HEK293 (cell line): ENCODE results near the gene INPP5A.

Experiments used
- CTCF ChIA-PET: fragments of 350-600 bp; formaldehyde crosslinking; extraction: SDS; loops from one replicate; lab custom pipeline; 2021; ENCODE audit warnings: antibody characterized with exemption; lab: Yijun Ruan, JAX
- POLR2A ChIA-PET: fragments of 300-600 bp; formaldehyde crosslinking; extraction: SDS; loops from one replicate; lab custom pipeline; 2020; ENCODE audit warnings: antibody characterized with exemption, inconsistent platforms; lab: Yijun Ruan, JAX
- H3K27ac ChIP-seq: fragments of 200-500 bp; sonication (Bioruptor generic); 2 replicates; pipeline ENCODE4 v1.5.1; 2014; ENCODE audit warnings: low read depth, low read length, control low read depth, inconsistent platforms; ENCODE audit errors: extremely low read depth
- H3K36me3 ChIP-seq, 2 experiments: fragments of 200-500 bp in 1 of 2; sonication (Bioruptor generic) in 1 of 2; 1 replicate in 1 of 2; 2 replicates in 1 of 2; pipeline ENCODE4 v1.5.1; 2014 to 2017; ENCODE audit warnings: inconsistent platforms in 2 of 2, low read length in 2 of 2; ENCODE audit not compliant: control insufficient read depth in 2 of 2, insufficient read depth in 1 of 2
- H3K4me1 ChIP-seq: fragments of 200-500 bp; sonication (Bioruptor generic); 2 replicates; pipeline ENCODE4 v1.5.1; 2014; ENCODE audit warnings: mild to moderate bottlenecking, low read length, inconsistent platforms; ENCODE audit not compliant: control insufficient read depth, insufficient read depth
- H3K4me3 ChIP-seq: 2 replicates; pipeline ENCODE4 v1.5.1; 2011; ENCODE audit warnings: low read depth, mild to moderate bottlenecking, control low read depth, low read length, moderate library complexity
- H3K9me3 ChIP-seq: fragments of 200-500 bp; sonication (Bioruptor generic); 2 replicates; pipeline ENCODE4 v1.5.1; 2014; ENCODE audit warnings: low read depth, low read length, inconsistent platforms; ENCODE audit not compliant: control insufficient read depth, insufficient read depth
- BCL11A ChIP-seq: fragments of 450-650 bp; formaldehyde crosslinking; IDR thresholded peaks from 2 replicates; pipeline ENCODE4 v1.5.1; 2016; ENCODE audit warnings: low read depth, missing biosample characterization, missing genetic modification characterization
- CTCF ChIP-seq: fragments of 450-650 bp; formaldehyde crosslinking; IDR thresholded peaks from 2 replicates; pipeline ENCODE4 v1.5.1; 2016; ENCODE audit warnings: missing biosample characterization, missing genetic modification characterization
- KLF9 ChIP-seq: fragments of 450-650 bp; formaldehyde crosslinking; IDR thresholded peaks from 2 replicates; pipeline ENCODE4 v1.5.1; 2016; ENCODE audit warnings: missing biosample characterization, missing genetic modification characterization, low read depth
- OVOL3 ChIP-seq: fragments of 450-650 bp; formaldehyde crosslinking; IDR thresholded peaks from 2 replicates; pipeline ENCODE4 v1.5.1; 2016; ENCODE audit warnings: missing biosample characterization, missing genetic modification characterization
- YY1 ChIP-seq: fragments of 450-650 bp; formaldehyde crosslinking; IDR thresholded peaks from 2 replicates; pipeline ENCODE4 v1.5.1; 2018; ENCODE audit warnings: missing biosample characterization, missing genetic modification characterization
- YY2 ChIP-seq: fragments of 450-650 bp; formaldehyde crosslinking; IDR thresholded peaks from 2 replicates; pipeline ENCODE4 v1.5.1; 2016; ENCODE audit warnings: missing biosample characterization, missing genetic modification characterization
- ZFP69B ChIP-seq: fragments of 450-650 bp; formaldehyde crosslinking; IDR thresholded peaks from 2 replicates; pipeline ENCODE4 v1.5.1; 2016; ENCODE audit warnings: missing biosample characterization, missing genetic modification characterization
- ZNF155 ChIP-seq: fragments of 450-650 bp; formaldehyde crosslinking; IDR thresholded peaks from 2 replicates; pipeline ENCODE4 v1.5.1; 2016; ENCODE audit warnings: missing biosample characterization, missing genetic modification characterization
- ZNF239 ChIP-seq: fragments of 450-650 bp; formaldehyde crosslinking; IDR thresholded peaks from 2 replicates; pipeline ENCODE4 v1.5.1; 2016; ENCODE audit warnings: missing biosample characterization, missing genetic modification characterization
- ZNF510 ChIP-seq: fragments of 450-650 bp; formaldehyde crosslinking; IDR thresholded peaks from 2 replicates; pipeline ENCODE4 v1.5.1; 2018; ENCODE audit warnings: mild to moderate bottlenecking, missing genetic modification characterization, missing biosample characterization; ENCODE audit not compliant: insufficient replicate concordance
- ZNF544 ChIP-seq: fragments of 450-650 bp; formaldehyde crosslinking; IDR thresholded peaks from 2 replicates; pipeline ENCODE4 v1.5.0; 2017; ENCODE audit warnings: missing biosample characterization, missing genetic modification characterization
- ZNF585B ChIP-seq: fragments of 450-650 bp; formaldehyde crosslinking; IDR thresholded peaks from 2 replicates; pipeline ENCODE4 v1.5.1; 2016; ENCODE audit warnings: missing biosample characterization, missing genetic modification characterization
- ZNF624 ChIP-seq: fragments of 450-650 bp; formaldehyde crosslinking; IDR thresholded peaks from 2 replicates; pipeline ENCODE4 v1.5.1; 2017; ENCODE audit warnings: missing biosample characterization, missing genetic modification characterization
- ZNF692 ChIP-seq: fragments of 450-650 bp; formaldehyde crosslinking; IDR thresholded peaks from 2 replicates; pipeline ENCODE4 v1.5.1; 2016; ENCODE audit warnings: missing biosample characterization, missing genetic modification characterization
- ZNF701 ChIP-seq: fragments of 450-650 bp; formaldehyde crosslinking; IDR thresholded peaks from 2 replicates; pipeline ENCODE4 v1.5.1; 2016; ENCODE audit warnings: missing biosample characterization, missing genetic modification characterization
- ZNF837 ChIP-seq: fragments of 450-650 bp; formaldehyde crosslinking; IDR thresholded peaks from 2 replicates; pipeline ENCODE4 v1.5.1; 2016; ENCODE audit warnings: missing biosample characterization, missing genetic modification characterization
- TF ChIP-seq, protein P1 (sequence below): fragments of 450-650 bp; formaldehyde crosslinking; IDR thresholded peaks from 2 replicates; pipeline ENCODE4 v1.5.1; 2017; ENCODE audit warnings: missing biosample characterization, missing genetic modification characterization
- TF ChIP-seq, protein P2 (sequence below): fragments of 450-650 bp; formaldehyde crosslinking; IDR thresholded peaks from 2 replicates; pipeline ENCODE4; 2016; ENCODE audit warnings: missing biosample characterization, missing genetic modification characterization
- TF ChIP-seq, protein P3 (sequence below): fragments of 450-650 bp; formaldehyde crosslinking; IDR thresholded peaks from 2 replicates; pipeline ENCODE4 v1.5.1; 2016; ENCODE audit warnings: missing biosample characterization, missing genetic modification characterization, low read depth
- TF ChIP-seq, protein P4 (sequence below): fragments of 450-650 bp; IDR thresholded peaks from 2 replicates; pipeline ENCODE4 v1.5.1; 2018; ENCODE audit warnings: missing biosample characterization, missing genetic modification characterization
- TF ChIP-seq, protein P5 (sequence below): fragments of 450-650 bp; formaldehyde crosslinking; IDR thresholded peaks from 2 replicates; pipeline ENCODE4 v1.5.1; 2016; ENCODE audit warnings: missing biosample characterization, missing genetic modification characterization

Gene INPP5A

GRCh38 chr10:132605390-132605789, 67.8 kb downstream of the INPP5A start:
- CTCF ChIA-PET = no interaction called here
- TF ChIP-seq OVOL3 = no peak
- TF ChIP-seq, protein P1, sequence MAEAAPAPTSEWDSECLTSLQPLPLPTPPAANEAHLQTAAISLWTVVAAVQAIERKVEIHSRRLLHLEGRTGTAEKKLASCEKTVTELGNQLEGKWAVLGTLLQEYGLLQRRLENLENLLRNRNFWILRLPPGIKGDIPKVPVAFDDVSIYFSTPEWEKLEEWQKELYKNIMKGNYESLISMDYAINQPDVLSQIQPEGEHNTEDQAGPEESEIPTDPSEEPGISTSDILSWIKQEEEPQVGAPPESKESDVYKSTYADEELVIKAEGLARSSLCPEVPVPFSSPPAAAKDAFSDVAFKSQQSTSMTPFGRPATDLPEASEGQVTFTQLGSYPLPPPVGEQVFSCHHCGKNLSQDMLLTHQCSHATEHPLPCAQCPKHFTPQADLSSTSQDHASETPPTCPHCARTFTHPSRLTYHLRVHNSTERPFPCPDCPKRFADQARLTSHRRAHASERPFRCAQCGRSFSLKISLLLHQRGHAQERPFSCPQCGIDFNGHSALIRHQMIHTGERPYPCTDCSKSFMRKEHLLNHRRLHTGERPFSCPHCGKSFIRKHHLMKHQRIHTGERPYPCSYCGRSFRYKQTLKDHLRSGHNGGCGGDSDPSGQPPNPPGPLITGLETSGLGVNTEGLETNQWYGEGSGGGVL (tag by site-specific recombination) = no peak
- TF ChIP-seq CTCF = no peak
- TF ChIP-seq ZNF837 (tag by site-specific recombination) = no peak
- no peak for TF ChIP-seq BCL11A (tag by site-specific recombination)
- TF ChIP-seq ZNF701 (tag by site-specific recombination) = no peak
- TF ChIP-seq ZNF692 = no peak
- TF ChIP-seq ZNF585B (tag by site-specific recombination) = no peak
- TF ChIP-seq, protein P2, sequence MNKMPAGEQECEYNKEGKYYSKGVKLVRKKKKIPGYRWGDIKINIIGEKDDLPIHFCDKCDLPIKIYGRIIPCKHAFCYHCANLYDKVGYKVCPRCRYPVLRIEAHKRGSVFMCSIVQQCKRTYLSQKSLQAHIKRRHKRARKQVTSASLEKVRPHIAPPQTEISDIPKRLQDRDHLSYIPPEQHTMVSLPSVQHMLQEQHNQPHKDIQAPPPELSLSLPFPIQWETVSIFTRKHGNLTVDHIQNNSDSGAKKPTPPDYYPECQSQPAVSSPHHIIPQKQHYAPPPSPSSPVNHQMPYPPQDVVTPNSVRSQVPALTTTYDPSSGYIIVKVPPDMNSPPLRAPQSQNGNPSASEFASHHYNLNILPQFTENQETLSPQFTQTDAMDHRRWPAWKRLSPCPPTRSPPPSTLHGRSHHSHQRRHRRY (tag by site-specific recombination) = no peak
- TF ChIP-seq ZNF544 = no peak
- TF ChIP-seq, all 188 proteins: peak for 0
- H3K4me3 ChIP-seq = no peak overlapping the region
- POLR2A ChIA-PET = no interaction called here
- no peaks in the 10 kb centered on the region for H3K4me1 ChIP-seq
- no peak overlapping the region for H3K27ac ChIP-seq
- H3K9me3 ChIP-seq = no peaks in the 10 kb centered on the region
- H3K36me3 ChIP-seq = no peaks in the 10 kb centered on the region

DNA sequence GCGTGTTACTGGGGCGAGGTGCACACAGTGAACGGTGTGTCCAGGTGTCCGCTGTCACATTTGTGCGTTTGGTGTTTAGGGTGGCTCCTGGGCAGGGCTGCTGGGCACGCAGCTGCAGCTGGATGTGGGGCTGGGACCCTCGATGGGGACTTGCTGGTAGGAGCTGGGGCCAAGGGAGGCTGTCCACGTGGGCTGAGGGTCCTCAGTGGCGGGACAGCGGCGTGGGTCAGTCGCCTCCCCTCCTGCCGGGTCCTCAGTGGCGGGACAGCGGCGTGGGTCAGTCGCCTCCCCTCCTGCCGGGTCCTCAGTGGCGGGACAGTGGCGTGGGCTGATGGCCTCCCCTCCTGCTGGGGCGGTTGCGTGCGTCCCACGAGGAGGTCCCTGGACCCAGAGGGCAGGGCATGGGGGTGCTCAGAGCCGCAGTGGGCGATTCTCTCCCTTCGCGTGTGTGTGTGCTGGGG, 68.5 kb downstream of the INPP5A start:
- no peak overlapping the region for H3K4me3 ChIP-seq
- POLR2A ChIA-PET = no interaction called here
- H3K27ac ChIP-seq = no peak overlapping the region
- H3K9me3 ChIP-seq = no peaks in the 10 kb centered on the region
- CTCF ChIA-PET = interaction anchor here (0.5 kb wide), 1 partner anchor 146 kb away, joined by 3 read pairs; no protein-coding TSS in a partner anchor
- no peaks in the 10 kb centered on the region for H3K36me3 ChIP-seq
- H3K4me1 ChIP-seq = no peaks in the 10 kb centered on the region
- TF ChIP-seq ZNF510 = no peak
- TF ChIP-seq ZFP69B = no peak
- TF ChIP-seq, protein P2 (tag by site-specific recombination) = no peak
- TF ChIP-seq KLF9 (tag by site-specific recombination) = no peak
- no peak for TF ChIP-seq YY1
- TF ChIP-seq ZNF624 (tag by site-specific recombination) = no peak
- no peak for TF ChIP-seq ZNF239 (tag by site-specific recombination)
- TF ChIP-seq ZNF155 (tag by site-specific recombination) = no peak
- no peak for TF ChIP-seq YY2 (tag by site-specific recombination)
- TF ChIP-seq, protein P3, sequence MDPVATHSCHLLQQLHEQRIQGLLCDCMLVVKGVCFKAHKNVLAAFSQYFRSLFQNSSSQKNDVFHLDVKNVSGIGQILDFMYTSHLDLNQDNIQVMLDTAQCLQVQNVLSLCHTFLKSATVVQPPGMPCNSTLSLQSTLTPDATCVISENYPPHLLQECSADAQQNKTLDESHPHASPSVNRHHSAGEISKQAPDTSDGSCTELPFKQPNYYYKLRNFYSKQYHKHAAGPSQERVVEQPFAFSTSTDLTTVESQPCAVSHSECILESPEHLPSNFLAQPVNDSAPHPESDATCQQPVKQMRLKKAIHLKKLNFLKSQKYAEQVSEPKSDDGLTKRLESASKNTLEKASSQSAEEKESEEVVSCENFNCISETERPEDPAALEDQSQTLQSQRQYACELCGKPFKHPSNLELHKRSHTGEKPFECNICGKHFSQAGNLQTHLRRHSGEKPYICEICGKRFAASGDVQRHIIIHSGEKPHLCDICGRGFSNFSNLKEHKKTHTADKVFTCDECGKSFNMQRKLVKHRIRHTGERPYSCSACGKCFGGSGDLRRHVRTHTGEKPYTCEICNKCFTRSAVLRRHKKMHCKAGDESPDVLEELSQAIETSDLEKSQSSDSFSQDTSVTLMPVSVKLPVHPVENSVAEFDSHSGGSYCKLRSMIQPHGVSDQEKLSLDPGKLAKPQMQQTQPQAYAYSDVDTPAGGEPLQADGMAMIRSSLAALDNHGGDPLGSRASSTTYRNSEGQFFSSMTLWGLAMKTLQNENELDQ = no peak
- TF ChIP-seq, protein P4, sequence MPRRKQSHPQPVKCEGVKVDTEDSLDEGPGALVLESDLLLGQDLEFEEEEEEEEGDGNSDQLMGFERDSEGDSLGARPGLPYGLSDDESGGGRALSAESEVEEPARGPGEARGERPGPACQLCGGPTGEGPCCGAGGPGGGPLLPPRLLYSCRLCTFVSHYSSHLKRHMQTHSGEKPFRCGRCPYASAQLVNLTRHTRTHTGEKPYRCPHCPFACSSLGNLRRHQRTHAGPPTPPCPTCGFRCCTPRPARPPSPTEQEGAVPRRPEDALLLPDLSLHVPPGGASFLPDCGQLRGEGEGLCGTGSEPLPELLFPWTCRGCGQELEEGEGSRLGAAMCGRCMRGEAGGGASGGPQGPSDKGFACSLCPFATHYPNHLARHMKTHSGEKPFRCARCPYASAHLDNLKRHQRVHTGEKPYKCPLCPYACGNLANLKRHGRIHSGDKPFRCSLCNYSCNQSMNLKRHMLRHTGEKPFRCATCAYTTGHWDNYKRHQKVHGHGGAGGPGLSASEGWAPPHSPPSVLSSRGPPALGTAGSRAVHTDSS (tag by site-specific recombination) = no peak
- TF ChIP-seq, protein P5, sequence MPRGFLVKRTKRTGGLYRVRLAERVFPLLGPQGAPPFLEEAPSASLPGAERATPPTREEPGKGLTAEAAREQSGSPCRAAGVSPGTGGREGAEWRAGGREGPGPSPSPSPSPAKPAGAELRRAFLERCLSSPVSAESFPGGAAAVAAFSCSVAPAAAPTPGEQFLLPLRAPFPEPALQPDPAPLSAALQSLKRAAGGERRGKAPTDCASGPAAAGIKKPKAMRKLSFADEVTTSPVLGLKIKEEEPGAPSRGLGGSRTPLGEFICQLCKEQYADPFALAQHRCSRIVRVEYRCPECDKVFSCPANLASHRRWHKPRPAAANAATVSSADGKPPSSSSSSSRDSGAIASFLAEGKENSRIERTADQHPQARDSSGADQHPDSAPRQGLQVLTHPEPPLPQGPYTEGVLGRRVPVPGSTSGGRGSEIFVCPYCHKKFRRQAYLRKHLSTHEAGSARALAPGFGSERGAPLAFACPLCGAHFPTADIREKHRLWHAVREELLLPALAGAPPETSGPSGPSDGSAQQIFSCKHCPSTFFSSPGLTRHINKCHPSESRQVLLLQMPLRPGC (tag by site-specific recombination) = no peak
